GM21529 (cell line): ENCODE measurements around the gene BRMS1.

Experiments used
- ATAC-seq: cut with Tn5 transposase; IDR thresholded peaks from one replicate; pipeline ENCODE4 v1.9.1; 2021; ENCODE audit not compliant: unreplicated experiment

The BRMS1 gene

GRCh38 chr11:66338276-66339161 is 6.4 kb downstream of the BRMS1 start:
- ATAC-seq, result no peak

DNA sequence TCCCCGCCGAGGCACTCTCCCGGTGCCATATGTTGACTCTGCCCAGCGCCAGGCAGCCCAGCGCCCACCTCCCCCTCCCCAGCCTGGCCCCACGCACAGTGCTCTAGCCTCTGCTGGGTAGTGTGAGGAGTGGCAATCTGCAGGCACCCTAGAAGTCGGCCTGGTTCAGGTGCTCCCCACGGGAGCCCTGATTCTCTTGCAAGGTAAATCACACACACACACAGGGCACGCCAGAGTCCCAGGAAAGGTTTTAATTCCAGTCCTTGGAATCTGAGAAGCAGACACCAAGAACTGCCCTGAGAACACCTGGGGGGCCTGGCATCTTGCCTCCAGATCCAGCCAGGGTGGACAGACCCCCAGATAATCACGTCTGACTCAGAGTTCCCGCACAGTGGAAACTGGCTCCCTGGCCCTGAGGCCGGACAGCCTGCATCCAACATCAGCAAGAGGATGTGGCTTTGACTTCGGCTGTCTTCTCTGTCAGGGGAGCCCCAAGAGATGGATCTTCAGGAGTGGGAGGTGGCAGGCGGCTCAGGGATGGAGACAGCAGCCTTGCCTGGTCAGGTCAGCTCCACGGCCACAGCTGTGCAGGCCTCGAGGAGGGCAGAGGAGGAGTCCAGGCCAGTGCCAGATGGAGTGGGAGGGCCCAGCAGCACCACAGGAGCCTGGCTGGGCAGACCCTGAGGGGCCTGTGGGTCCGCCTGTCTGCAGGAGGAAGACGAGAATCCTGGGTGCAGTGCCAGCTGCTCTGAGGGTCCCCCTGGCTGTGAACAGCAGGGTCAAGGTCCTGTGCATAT is 7.6 kb downstream of the BRMS1 start:
- ATAC-seq, result no peak

GRCh38 chr11:66336234-66337102 is 8.4 kb downstream of the BRMS1 start, which contains the start of gene RIN1:
TSS of gene RIN1 (minus strand) at chr11:66336434. CDS start at chr11:66336402, 32 bp downstream.
- peak; percentile 57 for ATAC-seq

- ATAC-seq, result no peak
These were observed 9.2 kb downstream of the BRMS1 start for GRCh38 chr11:66335531-66336233.

GRCh38 chr11:66334605-66335442 is 10.1 kb downstream of the BRMS1 start:
- ATAC-seq, result no peak

- no peak for ATAC-seq
These were observed 10.9 kb downstream of the BRMS1 start for GRCh38 chr11:66333896-66334604.

GRCh38 chr11:66333220-66333877 is 11.6 kb downstream of the BRMS1 start:
- ATAC-seq, result no peak

DNA sequence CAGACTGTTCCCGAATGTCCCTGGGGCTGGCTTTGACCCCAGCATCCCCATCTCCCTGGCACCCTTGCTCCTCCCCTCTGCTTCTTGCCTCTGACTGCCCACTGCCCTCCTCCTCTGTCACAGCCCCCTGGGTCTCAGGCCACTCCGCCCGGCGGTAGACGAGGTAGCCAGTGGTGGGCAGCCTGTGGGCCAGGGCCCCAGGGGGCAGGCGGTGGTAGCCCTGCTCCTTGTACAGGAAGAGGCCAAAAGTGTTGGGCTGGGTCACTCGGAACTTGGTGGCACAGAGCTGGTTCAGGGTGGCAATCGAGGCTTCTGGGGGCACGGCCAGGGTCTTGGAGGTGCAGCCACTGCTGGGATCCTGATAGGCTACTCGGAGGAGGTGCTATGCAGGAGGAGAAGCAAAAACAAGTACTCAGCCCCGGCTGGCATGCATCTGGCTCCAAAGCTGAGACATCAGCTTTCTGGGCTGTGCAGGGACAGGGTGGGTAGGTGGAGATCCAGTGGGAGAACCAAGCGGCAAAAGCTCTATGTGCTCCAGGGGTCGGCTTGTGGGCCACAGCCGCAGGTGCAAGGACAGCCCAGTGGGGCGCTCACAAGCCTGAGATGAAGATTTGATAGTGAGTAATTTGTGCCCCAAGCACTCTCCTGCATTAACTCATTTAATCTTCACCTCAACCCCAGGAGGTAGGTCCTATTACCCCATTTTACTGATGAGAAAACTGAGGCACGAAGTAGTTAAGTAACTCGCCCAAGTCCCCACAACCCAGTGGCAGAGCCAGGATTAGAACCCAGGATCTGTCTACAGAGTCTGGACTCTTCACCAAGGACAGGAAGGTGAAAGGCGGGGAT is 12.3 kb downstream of the BRMS1 start:
- no peak for ATAC-seq

DNA sequence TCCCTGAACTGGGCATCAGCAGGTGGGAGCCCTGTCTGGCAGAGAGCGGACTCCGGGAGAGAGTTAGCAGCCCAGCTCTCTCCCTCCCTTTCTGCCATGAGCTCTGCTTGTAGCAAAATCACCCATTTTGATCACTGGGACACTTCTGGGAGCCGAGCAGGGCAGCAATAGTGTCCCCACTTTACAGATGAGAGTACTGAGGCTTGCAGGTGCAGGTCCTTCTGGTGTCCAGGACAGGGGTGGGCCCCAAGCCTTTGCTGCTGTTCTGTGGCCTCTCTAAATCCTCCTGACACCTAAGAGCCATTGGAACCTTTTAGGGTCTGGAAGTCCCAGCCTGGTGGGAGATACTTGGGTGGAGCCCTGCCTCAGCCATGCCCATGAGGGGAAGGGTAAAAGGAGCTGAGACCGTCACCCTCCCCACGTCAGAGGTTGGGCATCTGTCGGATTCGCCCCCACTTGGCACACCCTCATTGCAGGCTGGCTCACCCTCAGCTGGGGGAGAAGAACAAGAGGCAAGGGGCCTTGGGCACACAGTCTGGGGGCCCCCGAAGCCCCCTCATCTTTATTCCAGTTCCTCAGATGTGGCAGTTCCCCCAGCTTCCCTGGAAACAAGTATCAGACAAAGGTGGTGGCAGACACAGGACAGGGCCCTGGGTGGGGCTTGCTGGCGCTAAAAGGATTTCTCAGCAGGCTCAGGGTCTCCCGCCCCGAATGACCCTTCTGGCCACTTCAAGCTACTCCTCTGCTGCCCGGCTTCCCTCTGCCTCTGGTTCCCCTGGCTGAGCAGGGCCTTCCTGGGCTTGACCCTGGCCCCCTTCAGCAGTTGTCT is 13.1 kb downstream of the BRMS1 start:
- ATAC-seq, result no peak

GRCh38 chr11:66330931-66331330 is 14.0 kb downstream of the BRMS1 start:
- ATAC-seq, result no peak

GRCh38 chr11:66329165-66329673 is 15.7 kb downstream of the BRMS1 start:
- ATAC-seq, result no peak

- peak; percentile 77 for ATAC-seq
These were observed 16.4 kb downstream of the BRMS1 start for GRCh38 chr11:66328302-66329144.

DNA sequence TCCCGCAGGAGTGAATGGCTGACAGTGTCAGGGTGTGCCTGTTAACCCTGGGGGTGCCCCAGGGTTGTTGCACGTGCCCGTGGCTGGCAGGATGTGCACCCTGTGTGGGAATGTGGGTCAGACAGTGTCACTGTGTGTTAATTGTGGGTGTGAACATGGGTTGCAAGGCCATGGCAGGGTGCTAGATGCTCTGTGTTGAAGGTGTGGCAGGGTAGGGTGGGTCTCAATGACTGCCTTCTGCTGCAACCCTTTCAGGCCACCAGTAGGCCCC is 16.9 kb downstream of the BRMS1 start:
- no peak for ATAC-seq

- ATAC-seq, result no peak
These were observed 17.5 kb downstream of the BRMS1 start for GRCh38 chr11:66327171-66328030.
